Endothelial cell of umbilical vein (primary cell): ENCODE measurements around the gene ATAD5. TPM values are rescaled to one million over a fixed set of nuclear protein-coding genes. Genes with fewer than 3 reads are reported as not detected.

Source experiments
- BruUV-seq: library from RNA; stranded (reverse); fragments of 400-500 nt; replicated peaks from 2 replicates; lab custom pipeline; 2021; lab: Mats Ljungman, UMichigan
- CTCF ChIA-PET: fragments of 300-600, 350-600 bp; sonication (Branson Sonifier 250); formaldehyde crosslinking; loops from one replicate; lab custom pipeline; 2021; ENCODE audit warnings: antibody characterized with exemption, inconsistent platforms; lab: Charles Lee
- POLR2A ChIA-PET: fragments of 300-600, 350-600 bp; sonication (Branson Sonifier 250); formaldehyde crosslinking; loops from one replicate; lab custom pipeline; 2021; ENCODE audit warnings: antibody characterized with exemption, inconsistent platforms; lab: Charles Lee
- DNase-seq: peaks from one replicate; pipeline ENCODE4 v3.0.0-alpha.2; 2011; ENCODE audit warnings: low read depth, low spot score
- FAIRE-seq: peaks from 2 replicates; lab custom pipeline; 2011; peaks lifted over from hg19 to GRCh38; lab: Jason Lieb, UNC
- H2AFZ ChIP-seq: 2 replicates; pipeline ENCODE4 v1.6.0; 2012; ENCODE audit warnings: low read depth, low read length, control low read depth, inconsistent platforms
- H3K27ac ChIP-seq: 2 replicates; pipeline ENCODE4 v1.5.1; 2011; ENCODE audit warnings: low read depth, mild to moderate bottlenecking, control low read depth, low read length, moderate library complexity; ENCODE audit not compliant: insufficient read depth
- H3K27me3 ChIP-seq, 2 experiments: 2 replicates each; pipeline versions ENCODE4 v1.6.0 to v1.6.1; 2011; ENCODE audit warnings: low read length in 2 of 2, mixed read lengths in 1 of 2; ENCODE audit not compliant: control insufficient read depth in 2 of 2, insufficient read depth in 2 of 2
- H3K36me3 ChIP-seq, 2 experiments: 2 replicates in 1 of 2; 3 replicates in 1 of 2; pipeline ENCODE4 v1.5.1; 2011; ENCODE audit warnings: low read length in 2 of 2, mild to moderate bottlenecking in 1 of 2, moderate library complexity in 1 of 2; ENCODE audit not compliant: control insufficient read depth in 2 of 2, insufficient read depth in 2 of 2; ENCODE audit errors: extremely low read depth in 1 of 2
- H3K4me1 ChIP-seq: 3 replicates; pipeline ENCODE4 v1.5.1; 2011; ENCODE audit warnings: mild to moderate bottlenecking, low read length; ENCODE audit not compliant: control insufficient read depth, insufficient read depth; ENCODE audit errors: extremely low read depth
- H3K4me2 ChIP-seq: 2 replicates; pipeline ENCODE4 v1.6.1; 2011; ENCODE audit warnings: low read length, control low read depth, mixed read lengths; ENCODE audit not compliant: insufficient read depth
- H3K4me3 ChIP-seq, 3 experiments: fragments of 200-600 bp in 1 of 3; sonication (generic), shearing (Covaris generic) in 1 of 3; replicated peaks in 1 of 3; 2 replicates each; pipeline ENCODE4 v1.5.1; 2011 to 2016; ENCODE audit warnings: control low read depth in 3 of 3, low read length in 3 of 3, mild to moderate bottlenecking in 2 of 3, inconsistent platforms in 1 of 3, low read depth in 1 of 3, moderate library complexity in 1 of 3; ENCODE audit not compliant: insufficient read depth in 1 of 3
- H3K79me2 ChIP-seq: 2 replicates; pipeline ENCODE4 v1.6.0; 2012; ENCODE audit warnings: low read length, inconsistent platforms; ENCODE audit not compliant: control insufficient read depth, insufficient read depth
- H3K9ac ChIP-seq: replicated peaks from 2 replicates; pipeline ENCODE3; 2011; ENCODE audit warnings: low read length, control low read depth; ENCODE audit not compliant: insufficient read depth; ENCODE audit errors: extremely low read depth
- H3K9me1 ChIP-seq: replicated peaks from 3 replicates; pipeline ENCODE4 v1.6.0; 2011; ENCODE audit warnings: mild to moderate bottlenecking, low read length; ENCODE audit not compliant: control insufficient read depth, insufficient read depth; ENCODE audit errors: extremely low read depth
- H3K9me3 ChIP-seq: replicated peaks from 2 replicates; pipeline ENCODE4 v1.5.1; 2012; ENCODE audit warnings: low read length, inconsistent platforms; ENCODE audit not compliant: control insufficient read depth, insufficient read depth
- H4K20me1 ChIP-seq: replicated peaks from 2 replicates; pipeline ENCODE3; 2011; ENCODE audit warnings: mild to moderate bottlenecking, low read length; ENCODE audit not compliant: control insufficient read depth, insufficient read depth; ENCODE audit errors: extremely low read depth
- EZH2 ChIP-seq: IDR thresholded peaks from 2 replicates; pipeline ENCODE4 v1.6.1; 2012; ENCODE audit warnings: borderline replicate concordance, low read depth, mild to moderate bottlenecking, moderate library complexity, low read length, inconsistent platforms; ENCODE audit not compliant: severe bottlenecking
- FOS ChIP-seq: IDR thresholded peaks from 2 replicates; pipeline ENCODE4 v1.6.1; 2011; ENCODE audit warnings: mild to moderate bottlenecking, low read length, moderate library complexity, borderline replicate concordance; ENCODE audit not compliant: insufficient read depth
- GATA2 ChIP-seq: IDR thresholded peaks from 2 replicates; pipeline ENCODE4 v1.7.0; 2011; ENCODE audit warnings: low read depth, mild to moderate bottlenecking, moderate library complexity, mixed read lengths, low read length; ENCODE audit not compliant: insufficient read length, insufficient read depth
- MAX ChIP-seq: IDR thresholded peaks from 2 replicates; pipeline ENCODE4 v1.6.1; 2011; ENCODE audit not compliant: insufficient read depth, insufficient read length
- dilution Hi-C: fragments of 300-500 bp; cut with MboI; formaldehyde crosslinking; loops from one replicate; pipeline ENCODE4 v1.15.0; 2019; ENCODE audit warnings: low sequenced_read_pairs; ENCODE audit not compliant: extremely low pct_ligation_motif_present
- intact Hi-C: fragments of 100-400 bp; cut with micrococcal nuclease; formaldehyde crosslinking; loops from one replicate; pipeline ENCODE4 v1.10.0; 2022
- polyA plus RNA-seq, 4 experiments: library from polyadenylated mRNA; depleted of rRNA in 3 of 4; stranded (reverse) in 3 of 4; unstranded in 1 of 4; fragments of >200 nt; gene quantifications; 2 replicates each; pipeline versions ENCODE4 v1.2.1 to v1.2.3, GENCODE V29; 2011 to 2012; ENCODE audit warnings: missing spikeins in 1 of 4
- total RNA-seq: library from RNA; stranded (reverse); gene quantifications from 2 replicates; pipeline ENCODE4 v1.2.3, GENCODE V29; 2021

ATAD5 gene
- total and polyA plus RNA-seq, 2 donors (not counting 3 experiments of a cell fraction or from before 2014, with no cell fraction given) = 0.80 to 9.4 TPM

- no peak for DNase-seq
- Histone ChIP-seq H3K4me3 (peak within 1 kb of the TSS in 1 of 3 experiments; percentile 20), H3K79me2 (no peaks in the 10 kb centered on the region), H3K27me3 (peaks cover 10 to 20% of the 10 kb centered on the region in 2 experiments), H3K4me2 (peak within 1 kb of the TSS; percentile 24), H2AFZ (peak within 1 kb of the TSS; percentile 74), H3K27ac (no peak within 1 kb of the TSS), H3K4me1 (peaks cover 19% of the 10 kb centered on the region), H3K9me3 (no peaks in the 10 kb centered on the region), H4K20me1 (no peaks in the 10 kb centered on the region), H3K9me1 (no peaks in the 10 kb centered on the region), H3K36me3 (no peaks in the 10 kb centered on the region), H3K9ac (no peak within 1 kb of the TSS)
- intact Hi-C loops (no loop called here), dilution Hi-C loops (no loop called here)
- no TSS peak for BruUV-seq
- ChIA-PET CTCF (interaction anchor here (0.9 kb wide), 1 partner anchor 49 kb away, joined by 3 read pairs; no protein-coding TSS in a partner anchor), POLR2A (no interaction called here)
- TF ChIP-seq FOS (no peak), MAX (no peak), EZH2 (no peak), GATA2 (no peak)
- FAIRE-seq = peak; percentile 37
Measured at GRCh38 chr17:30921544-30922196, 89.9 kb downstream of the ATAD5 start, which contains the start of gene ADAP2. Gene ADAP2 (plus strand): TSS chr17:30921945. CDS start chr17:30922015, 70 bp downstream.
